ENCODE data around the gene ARMH3. TPM values are rescaled to one million over a fixed set of nuclear protein-coding genes. Genes with fewer than 3 reads are reported as not detected.
"Not testable (repeated sequence)": the region's sequence is repeated elsewhere in the genome, so short reads cannot be mapped to it uniquely, and the experiment has no call there.

The ARMH3 gene
- total RNA-seq, 1 experiment from 2014 or later = 8.2 TPM

DNA sequence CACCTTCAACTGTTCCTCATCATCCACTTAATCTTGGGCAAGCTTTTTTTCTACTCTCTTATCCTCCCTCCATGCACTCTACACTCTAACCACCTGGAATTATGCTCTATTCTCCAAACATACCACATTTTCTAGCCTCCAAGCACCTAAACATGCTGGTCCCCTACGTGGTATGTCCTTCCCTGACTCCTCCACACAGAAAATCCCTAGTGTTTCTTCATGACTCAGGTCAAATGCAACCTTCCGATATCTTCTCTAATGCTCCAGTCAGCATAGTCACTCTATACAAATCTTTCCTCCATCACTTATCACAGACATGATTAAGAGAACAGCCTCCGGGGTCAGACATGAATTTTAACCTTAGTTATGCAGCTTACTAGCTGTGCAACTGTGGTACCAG lies 68.8 kb downstream of the ARMH3 start:
- peaks cover 41% of the 10 kb centered on the region for H3K36me3 ChIP-seq
- no peaks in the 10 kb centered on the region for H3K4me1 ChIP-seq (replicated peaks)
- no peak for DNase-seq (ENCODE audit: low read depth in 1 of 2, low spot score in 2 of 2)
- no peaks in the 10 kb centered on the region for H3K27me3 ChIP-seq (replicated peaks)
- no peak overlapping the region for H3K27ac ChIP-seq
- no peak overlapping the region for H3K4me3 ChIP-seq
- no peaks in the 10 kb centered on the region for H3K9me3 ChIP-seq (replicated peaks)

GRCh38 chr10:101986624-101986971 lies 69.4 kb downstream of the ARMH3 start:
- Histone ChIP-seq H3K27ac (no peak overlapping the region), H3K27me3 (replicated peaks) (no peaks in the 10 kb centered on the region), H3K36me3 (peaks cover 36% of the 10 kb centered on the region), H3K9me3 (replicated peaks) (no peaks in the 10 kb centered on the region), H3K4me1 (replicated peaks) (no peaks in the 10 kb centered on the region), H3K4me3 (no peak overlapping the region)
- DNase-seq (ENCODE audit: low read depth in 1 of 2, low spot score in 2 of 2) = no peak

- DNase-seq (ENCODE audit: low read depth in 1 of 2, low spot score in 2 of 2); H3K27ac ChIP-seq; H3K27me3 ChIP-seq (replicated peaks); H3K4me1 ChIP-seq (replicated peaks); H3K36me3 ChIP-seq; H3K9me3 ChIP-seq (replicated peaks); H3K4me3 ChIP-seq: not testable (repeated sequence)
Observed at GRCh38 chr10:101980677-101981076, 75.3 kb downstream of the ARMH3 start.

DNA sequence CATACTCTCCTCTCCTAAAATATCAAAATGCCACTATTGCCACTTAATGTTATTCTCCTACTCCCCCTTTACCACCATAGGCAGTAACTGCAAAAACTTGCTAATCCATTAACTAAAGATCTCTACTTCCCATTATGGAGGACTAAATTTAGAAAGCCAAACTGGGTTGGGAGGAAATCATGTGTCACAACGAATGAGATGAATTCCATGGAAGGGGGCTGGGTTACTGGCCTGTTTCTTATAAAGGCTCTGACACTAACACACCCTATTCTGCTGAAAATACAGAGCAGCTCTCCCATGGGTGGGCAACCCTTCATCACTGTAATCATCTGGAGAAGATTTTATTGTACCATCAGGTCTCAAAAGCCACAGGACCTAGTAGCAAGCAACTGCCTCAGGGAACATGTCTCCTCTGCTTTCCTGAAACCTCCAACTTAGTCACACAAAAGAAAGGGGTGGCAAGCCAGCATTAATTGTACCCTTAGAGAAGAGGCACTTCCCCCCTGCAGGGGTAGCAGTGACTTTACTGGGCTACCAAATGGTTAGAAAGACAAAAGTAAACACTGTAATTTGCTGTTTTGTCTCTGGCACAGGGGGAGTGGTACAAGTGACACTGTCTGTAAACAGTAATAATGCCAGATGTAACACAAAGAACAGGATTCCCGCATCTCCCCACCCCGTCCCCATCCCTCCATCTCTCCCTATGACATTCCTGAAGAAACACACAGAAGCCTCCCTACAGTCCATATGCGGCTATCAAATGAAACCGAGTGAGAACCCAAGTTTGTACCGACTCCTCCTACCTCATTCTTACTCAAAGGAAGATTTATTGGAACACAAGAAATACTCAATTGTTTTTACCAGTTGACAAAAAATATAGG lies 81.6 kb downstream of the ARMH3 start:
- DNase-seq (ENCODE audit: low read depth in 1 of 2, low spot score in 2 of 2) = peak in 1 of 2 experiments; percentile 23

GRCh38 chr10:101972761-101973160 lies 83.2 kb downstream of the ARMH3 start:
- Histone ChIP-seq H3K27me3 (replicated peaks) (no peaks in the 10 kb centered on the region), H3K4me3 (no peak overlapping the region), H3K9me3 (replicated peaks) (no peaks in the 10 kb centered on the region), H3K4me1 (replicated peaks) (peaks cover 31% of the 10 kb centered on the region), H3K27ac (no peak overlapping the region), H3K36me3 (peaks cover 30% of the 10 kb centered on the region)
- no peak for DNase-seq (ENCODE audit: low read depth in 1 of 2, low spot score in 2 of 2)

More for the DNA sequence above, 81.6 kb downstream of the ARMH3 start:
- H3K36me3 ChIP-seq = peaks cover 18% of the 10 kb centered on the region
- peaks cover 23% of the 10 kb centered on the region for H3K4me1 ChIP-seq (replicated peaks)
- H3K27me3 ChIP-seq (replicated peaks) = no peaks in the 10 kb centered on the region
- peak overlapping the region; percentile 42 for H3K27ac ChIP-seq
- H3K4me3 ChIP-seq = no peak overlapping the region
- no peaks in the 10 kb centered on the region for H3K9me3 ChIP-seq (replicated peaks)

DNA sequence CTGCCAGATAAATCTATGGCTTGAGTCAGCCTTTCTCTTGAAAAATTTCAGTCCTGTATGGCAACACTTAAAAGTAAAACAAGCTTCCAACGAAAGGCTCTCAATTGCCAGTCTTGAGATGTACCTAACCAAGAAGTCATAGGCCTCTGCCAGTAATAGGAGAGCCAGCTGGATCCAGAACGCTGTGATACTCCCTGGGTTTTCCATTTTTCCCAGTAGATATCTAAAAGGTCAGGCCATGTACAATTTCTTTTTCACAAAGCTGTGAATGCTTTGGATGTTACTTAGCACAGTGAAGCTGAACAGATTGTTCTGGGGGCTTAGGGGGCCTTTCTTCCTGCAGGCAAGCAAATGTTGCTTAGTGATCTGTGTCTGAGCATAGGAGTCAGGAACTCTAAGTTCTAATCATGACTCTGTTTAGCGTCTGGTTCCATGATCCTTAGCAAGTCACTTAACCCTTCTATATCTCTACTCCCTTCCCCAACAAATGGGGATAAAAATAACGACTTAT lies 86.5 kb downstream of the ARMH3 start:
- H3K27me3 ChIP-seq (replicated peaks) = no peaks in the 10 kb centered on the region

GRCh38 chr10:101968940-101969321 lies 87.0 kb downstream of the ARMH3 start:
- Histone ChIP-seq H3K4me3 (no peak overlapping the region), H3K36me3 (peaks cover 39% of the 10 kb centered on the region), H3K27ac (no peak overlapping the region), H3K4me1 (replicated peaks) (peaks cover 35% of the 10 kb centered on the region), H3K9me3 (replicated peaks) (no peaks in the 10 kb centered on the region), H3K27me3 (replicated peaks) (no peaks in the 10 kb centered on the region)
- no peak for DNase-seq (ENCODE audit: low read depth in 1 of 2, low spot score in 2 of 2)

More for the DNA sequence above, 86.5 kb downstream of the ARMH3 start:
- no peak overlapping the region for H3K4me3 ChIP-seq
- H3K27ac ChIP-seq = no peak overlapping the region
- no peak for DNase-seq (ENCODE audit: low read depth in 1 of 2, low spot score in 2 of 2)
- H3K4me1 ChIP-seq (replicated peaks) = peaks cover 40% of the 10 kb centered on the region
- H3K36me3 ChIP-seq = peaks cover 39% of the 10 kb centered on the region
- no peaks in the 10 kb centered on the region for H3K9me3 ChIP-seq (replicated peaks)

GRCh38 chr10:101968286-101968939 lies 87.6 kb downstream of the ARMH3 start:
- H3K27ac ChIP-seq = no peak overlapping the region
- H3K27me3 ChIP-seq (replicated peaks) = no peaks in the 10 kb centered on the region
- no peaks in the 10 kb centered on the region for H3K9me3 ChIP-seq (replicated peaks)
- H3K4me1 ChIP-seq (replicated peaks) = peaks cover 29% of the 10 kb centered on the region
- peaks cover 39% of the 10 kb centered on the region for H3K36me3 ChIP-seq
- no peak for DNase-seq (ENCODE audit: low read depth in 1 of 2, low spot score in 2 of 2)
- H3K4me3 ChIP-seq = no peak overlapping the region

GRCh38 chr10:101967713-101968112 lies 88.3 kb downstream of the ARMH3 start:
- Histone ChIP-seq H3K27ac (no peak overlapping the region), H3K9me3 (replicated peaks) (no peaks in the 10 kb centered on the region), H3K36me3 (peaks cover 36% of the 10 kb centered on the region), H3K4me3 (no peak overlapping the region), H3K27me3 (replicated peaks) (no peaks in the 10 kb centered on the region), H3K4me1 (replicated peaks) (peaks cover 24% of the 10 kb centered on the region)
- DNase-seq (ENCODE audit: low read depth in 1 of 2, low spot score in 2 of 2) = peak in 1 of 2 experiments; percentile 28

GRCh38 chr10:101967119-101967518 lies 88.9 kb downstream of the ARMH3 start:
- H3K4me3 ChIP-seq = no peak overlapping the region
- H3K36me3 ChIP-seq = peaks cover 30% of the 10 kb centered on the region
- DNase-seq (ENCODE audit: low read depth in 1 of 2, low spot score in 2 of 2) = no peak
- no peaks in the 10 kb centered on the region for H3K27me3 ChIP-seq (replicated peaks)
- peaks cover 25% of the 10 kb centered on the region for H3K4me1 ChIP-seq (replicated peaks)
- no peak overlapping the region for H3K27ac ChIP-seq
- H3K9me3 ChIP-seq (replicated peaks) = no peaks in the 10 kb centered on the region

- Histone ChIP-seq H3K9me3 (replicated peaks) (no peaks in the 10 kb centered on the region), H3K4me3 (no peak overlapping the region), H3K27ac (no peak overlapping the region), H3K36me3 (peaks cover 30% of the 10 kb centered on the region), H3K4me1 (replicated peaks) (peaks cover 33% of the 10 kb centered on the region), H3K27me3 (replicated peaks) (no peaks in the 10 kb centered on the region)
- no peak for DNase-seq (ENCODE audit: low read depth in 1 of 2, low spot score in 2 of 2)
Observed at GRCh38 chr10:101965075-101965765, 90.8 kb downstream of the ARMH3 start.

DNA sequence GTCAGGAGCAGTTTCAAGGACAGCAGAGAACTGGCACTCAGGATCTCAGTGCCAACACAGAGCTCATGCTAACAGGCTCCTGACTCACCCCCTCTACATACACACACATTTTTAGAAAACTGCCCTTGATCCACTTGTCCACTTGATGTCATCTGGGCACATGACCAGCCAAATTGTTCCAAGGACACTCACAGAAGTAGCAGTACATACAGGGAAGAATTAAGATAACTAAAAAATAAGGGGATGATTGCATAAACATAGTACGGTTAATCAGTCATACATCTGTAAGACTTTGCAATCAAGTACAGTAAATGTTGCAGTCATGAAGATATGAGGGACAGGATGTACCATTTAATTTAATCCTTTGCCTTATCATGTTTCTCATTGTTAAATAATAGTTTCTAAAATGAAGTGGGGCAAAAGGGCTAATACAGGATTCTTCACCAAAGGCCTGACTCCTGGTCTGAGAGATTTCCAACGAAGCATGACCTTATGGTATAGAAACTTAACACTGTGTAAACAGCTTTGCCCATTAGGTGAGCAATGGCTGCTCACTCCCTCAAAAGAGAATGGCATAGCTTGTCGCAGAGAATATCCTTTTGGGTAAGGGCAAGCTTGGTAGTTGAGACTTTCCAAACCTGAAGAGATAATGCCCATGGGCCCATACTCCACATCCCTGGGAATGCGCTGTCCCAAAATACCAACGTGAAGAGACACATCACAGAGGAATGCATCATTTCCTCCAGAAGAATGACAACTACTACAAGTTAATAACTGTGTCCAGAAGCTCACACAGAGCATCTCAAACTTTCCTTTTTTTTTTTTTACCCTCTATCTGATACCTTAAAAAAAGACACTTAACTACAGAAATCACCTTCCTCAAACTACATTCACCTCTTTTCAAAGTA lies 94.1 kb downstream of the ARMH3 start:
- H3K27me3 ChIP-seq (replicated peaks) = no peaks in the 10 kb centered on the region
- no peak for DNase-seq (ENCODE audit: low read depth in 1 of 2, low spot score in 2 of 2)
- H3K4me3 ChIP-seq = no peak overlapping the region
- H3K36me3 ChIP-seq = peaks cover 6% of the 10 kb centered on the region; the same call in 1 of the 2 replicates
- H3K4me1 ChIP-seq (replicated peaks) = peaks cover 20% of the 10 kb centered on the region
- peak overlapping the region; percentile 42 for H3K27ac ChIP-seq
- no peaks in the 10 kb centered on the region for H3K9me3 ChIP-seq (replicated peaks)

DNA sequence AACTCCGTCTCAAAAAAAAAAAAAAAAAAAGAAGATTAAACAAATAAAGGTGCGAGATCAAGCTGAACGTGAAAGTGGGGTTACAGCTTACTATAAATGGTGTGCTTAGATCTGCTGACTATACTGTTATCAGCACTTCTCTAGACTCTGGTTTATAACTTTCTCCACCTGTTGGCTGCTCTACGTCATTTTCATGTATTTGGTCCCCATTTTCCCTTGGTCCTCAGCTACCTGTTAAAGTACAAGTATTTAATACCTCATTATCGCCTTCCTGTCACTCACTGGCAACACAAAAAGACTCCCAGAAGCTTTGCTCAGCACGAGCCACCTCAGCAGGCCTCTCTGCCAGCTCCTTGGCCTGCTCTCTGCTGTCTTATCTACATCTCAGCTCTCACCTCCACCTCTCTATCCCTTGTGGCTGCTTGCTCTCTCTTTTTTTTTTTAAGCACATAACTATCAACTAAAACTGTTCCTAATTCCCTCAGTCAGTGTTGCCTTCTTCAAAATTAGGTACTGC lies 95.0 kb downstream of the ARMH3 start:
- DNase-seq (ENCODE audit: low read depth in 1 of 2, low spot score in 2 of 2) = no peak
- Histone ChIP-seq H3K27ac (no peak overlapping the region), H3K36me3 (peaks cover 9% of the 10 kb centered on the region; the same call in 1 of the 2 replicates), H3K27me3 (replicated peaks) (no peaks in the 10 kb centered on the region), H3K9me3 (replicated peaks) (no peaks in the 10 kb centered on the region), H3K4me1 (replicated peaks) (peaks cover 20% of the 10 kb centered on the region), H3K4me3 (no peak overlapping the region)

All from SJSA1 (cell line).